NCI-H2227 (cell line): Measurements from ENCODE around the gene DAB2.

Experiments
- DNase-seq: peaks from one replicate; lab custom pipeline; 2025; ENCODE audit not compliant: unreplicated experiment; lab: John Stamatoyannopoulos, UW

DAB2 gene

GRCh38 chr5:39424736-39425637, at the start of gene DAB2:
Gene DAB2, minus strand, starts transcription at chr5:39424980. Its CDS starts 30,660 bp downstream, at chr5:39394320.
- peak; percentile 11 for DNase-seq

DNA sequence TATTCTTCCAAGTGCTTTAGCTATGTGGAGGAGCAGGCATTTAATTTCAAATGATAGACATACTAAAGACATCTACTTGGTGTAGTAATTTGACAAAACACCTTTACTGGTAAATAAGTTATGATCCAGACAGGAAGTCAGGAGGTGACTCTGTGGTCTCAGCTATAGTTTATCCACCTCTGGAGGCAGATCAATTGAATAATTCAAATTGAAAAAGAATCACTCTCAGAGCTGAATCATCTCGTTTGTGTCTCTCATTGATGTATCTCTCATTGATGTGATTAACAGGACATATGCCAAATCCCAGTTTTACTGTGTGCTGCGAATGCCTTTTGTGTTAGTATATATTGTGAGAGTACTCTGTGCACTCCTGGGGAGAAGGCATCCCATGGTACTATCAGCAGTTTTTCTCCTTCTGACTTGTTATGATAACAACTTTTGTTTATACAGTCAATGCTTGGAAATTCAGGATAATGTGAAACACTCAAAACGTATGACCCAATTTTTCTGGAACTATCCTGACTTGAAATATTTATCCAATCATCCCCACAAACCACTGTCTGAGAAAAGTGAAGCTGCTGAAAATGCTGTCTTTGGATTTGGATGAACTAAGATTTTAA, 48.5 kb upstream of the DAB2 start:
- no peak for DNase-seq

DNA sequence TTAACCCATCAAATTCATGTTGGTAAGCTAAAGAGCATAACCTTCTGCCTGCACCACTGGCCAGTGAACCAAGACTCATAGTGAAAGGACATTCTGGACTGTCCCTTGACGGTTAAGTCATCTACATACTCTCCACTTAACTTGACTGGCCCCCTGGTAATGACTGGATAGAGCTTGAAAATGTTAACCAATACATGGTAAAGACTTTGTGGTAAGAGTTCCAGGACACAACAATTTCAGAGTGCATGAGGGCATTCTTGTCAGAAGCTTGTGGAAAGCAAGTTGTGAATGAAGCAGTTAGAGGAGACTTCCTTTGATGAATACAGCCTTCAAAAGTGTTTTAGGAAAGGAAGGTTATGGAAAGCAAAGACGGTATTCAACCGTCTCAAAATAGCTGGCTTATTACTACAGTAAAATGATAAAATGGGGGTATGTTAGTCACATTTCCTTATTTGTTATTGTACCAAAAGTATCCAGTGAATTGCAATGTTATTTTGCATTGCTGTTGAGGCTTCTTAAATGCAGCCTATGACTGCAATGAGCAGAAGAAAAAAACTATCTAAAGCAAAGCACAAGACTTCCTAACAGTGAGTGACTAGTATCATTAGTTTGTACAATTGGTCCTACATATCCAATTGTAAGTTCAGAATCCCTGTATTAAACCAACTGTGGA, 47.2 kb upstream of the DAB2 start:
- no peak for DNase-seq

DNA sequence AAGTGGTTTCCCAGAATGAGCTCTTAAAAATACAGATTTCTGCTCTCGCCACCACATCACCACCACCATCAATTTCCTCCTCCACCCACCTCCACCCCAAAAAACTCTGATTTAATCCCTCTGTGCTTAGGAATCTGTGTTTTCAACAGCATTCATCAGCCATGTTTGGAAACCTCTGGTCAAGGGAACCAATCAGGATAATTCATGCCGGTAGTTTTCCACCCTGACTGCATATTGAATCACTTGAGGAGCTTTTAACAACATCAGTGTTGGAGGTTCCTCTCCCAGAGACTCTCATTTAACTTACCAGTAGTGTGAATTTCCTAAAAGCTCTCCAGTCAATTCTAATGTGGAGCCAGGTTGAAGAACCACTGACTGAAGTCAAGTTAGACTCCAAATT, 46.0 kb upstream of the DAB2 start:
- no peak for DNase-seq

DNA sequence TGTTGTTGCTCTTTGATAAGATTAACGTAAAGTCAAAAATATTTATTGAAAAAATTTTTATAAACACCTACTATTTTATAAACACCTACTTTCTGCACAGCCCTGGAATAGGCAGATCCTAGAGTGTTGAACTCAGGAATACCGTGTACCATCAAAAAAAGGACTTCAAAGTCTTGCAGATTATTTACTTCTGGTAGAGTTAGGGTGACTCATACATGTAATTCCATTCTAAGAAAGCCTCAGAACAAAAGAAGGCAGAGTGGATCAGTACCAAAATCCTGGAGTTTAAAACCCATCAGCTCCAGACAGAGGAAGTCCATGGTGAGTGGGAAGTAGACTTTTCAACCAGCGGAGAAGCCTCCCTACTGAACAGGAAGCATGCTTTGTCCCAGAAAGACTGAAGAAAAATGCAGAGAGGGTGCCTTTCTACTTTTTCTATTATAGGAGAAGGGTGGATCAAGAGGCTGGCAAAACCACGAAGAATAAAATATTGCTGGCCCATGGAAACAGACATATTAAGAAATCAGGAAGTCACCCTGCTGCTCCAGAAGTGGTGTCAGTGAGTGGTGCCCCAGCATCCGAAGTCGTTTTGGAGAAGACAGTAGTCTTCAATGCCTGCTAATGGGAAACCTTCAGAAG, 45.1 kb upstream of the DAB2 start:
- DNase-seq = no peak

GRCh38 chr5:39469176-39469575, 44.4 kb upstream of the DAB2 start:
- no peak for DNase-seq

DNA sequence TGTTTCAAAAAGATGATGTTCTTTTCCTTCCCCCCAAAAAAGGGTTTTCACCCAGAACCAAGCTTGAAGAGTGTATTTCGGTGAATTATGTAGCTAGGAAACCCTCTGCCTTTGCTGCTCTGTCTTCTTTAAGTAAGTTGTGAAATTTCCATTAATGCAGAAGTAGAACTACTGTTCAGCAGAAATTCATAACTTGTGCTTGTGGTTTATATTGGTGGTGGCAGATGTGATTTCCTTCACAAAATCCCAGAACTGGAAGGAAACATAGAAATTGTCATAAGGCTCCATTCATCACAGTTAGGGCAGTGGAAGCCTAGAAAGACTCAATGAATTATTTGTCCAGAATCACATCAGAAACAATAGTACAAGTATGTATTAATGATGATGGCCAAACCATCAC, 42.1 kb upstream of the DAB2 start:
- no peak for DNase-seq

DNA sequence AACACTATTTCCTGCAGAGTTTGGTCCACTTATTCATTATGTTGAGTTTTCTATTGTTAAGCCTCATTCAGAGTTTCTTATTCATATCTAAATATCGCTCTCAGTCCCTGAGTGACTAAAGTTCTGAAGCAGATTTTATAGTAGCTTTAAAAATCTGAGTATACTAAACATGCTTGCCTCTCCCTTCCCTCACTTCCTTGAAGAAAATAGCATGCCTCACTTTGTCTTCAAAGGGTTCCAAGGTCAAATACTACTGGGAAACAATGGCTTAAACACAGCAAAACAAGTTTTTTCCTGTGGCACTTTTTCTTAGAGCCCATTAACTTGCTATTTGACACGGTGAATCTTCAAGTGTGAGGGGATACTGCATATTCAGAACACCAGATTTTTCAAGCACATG, 41.1 kb upstream of the DAB2 start:
- DNase-seq = no peak

- no peak for DNase-seq
These were observed 40.3 kb upstream of the DAB2 start for GRCh38 chr5:39465097-39465496.

DNA sequence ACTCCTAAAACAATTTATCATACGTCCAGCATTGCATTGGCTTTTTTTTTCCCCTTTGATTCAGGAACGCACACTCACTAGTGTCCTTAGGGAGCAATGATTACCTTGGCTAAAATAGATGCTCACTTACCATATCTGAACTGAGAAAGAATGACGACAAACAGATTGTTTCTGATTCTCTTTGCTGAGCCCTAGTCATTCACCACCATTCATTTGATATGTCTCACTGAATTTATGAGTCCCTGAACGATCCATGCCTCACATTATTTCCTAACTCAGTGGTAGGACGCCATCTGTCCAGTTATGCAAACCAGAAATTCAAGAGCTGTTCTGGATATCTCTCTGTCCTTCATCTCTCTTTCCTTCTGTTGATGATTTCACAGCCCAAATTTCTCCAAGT, 39.3 kb upstream of the DAB2 start:
- no peak for DNase-seq

- no peak for DNase-seq
These were observed 37.4 kb upstream of the DAB2 start for GRCh38 chr5:39462211-39462610.

DNA sequence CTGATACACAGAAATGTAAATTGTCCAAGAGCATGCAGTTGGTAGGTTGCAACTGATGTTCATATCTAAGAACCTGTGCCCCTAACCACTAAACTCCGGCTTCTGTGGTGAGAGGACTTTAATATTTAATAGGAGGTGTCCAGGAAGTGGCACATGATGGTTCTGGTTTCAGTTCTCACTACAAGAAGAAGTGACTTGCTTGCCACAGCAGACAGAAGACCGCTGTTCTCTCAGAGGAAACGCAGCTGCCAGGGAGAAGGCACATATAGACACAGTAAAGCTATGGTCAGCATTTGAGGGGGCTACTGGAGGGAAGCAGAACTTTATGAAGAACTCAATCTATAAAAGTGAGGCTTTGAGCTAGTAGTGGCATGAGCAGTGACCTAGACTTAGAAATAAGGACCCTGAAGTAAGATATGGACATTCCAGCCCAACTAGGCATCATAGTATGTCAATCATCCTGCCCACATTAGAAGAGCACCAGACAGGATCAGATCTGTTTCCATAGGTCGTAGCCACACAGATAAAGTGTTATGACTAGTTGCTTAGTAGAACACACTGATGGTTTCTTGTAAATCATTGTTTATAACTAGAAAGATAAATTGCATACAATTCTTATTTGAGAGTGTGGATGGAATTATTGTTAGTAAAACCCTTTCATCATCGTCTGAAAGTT, 36.4 kb upstream of the DAB2 start:
- DNase-seq = no peak

- no peak for DNase-seq
These were observed 35.1 kb upstream of the DAB2 start for GRCh38 chr5:39459907-39460306.

DNA sequence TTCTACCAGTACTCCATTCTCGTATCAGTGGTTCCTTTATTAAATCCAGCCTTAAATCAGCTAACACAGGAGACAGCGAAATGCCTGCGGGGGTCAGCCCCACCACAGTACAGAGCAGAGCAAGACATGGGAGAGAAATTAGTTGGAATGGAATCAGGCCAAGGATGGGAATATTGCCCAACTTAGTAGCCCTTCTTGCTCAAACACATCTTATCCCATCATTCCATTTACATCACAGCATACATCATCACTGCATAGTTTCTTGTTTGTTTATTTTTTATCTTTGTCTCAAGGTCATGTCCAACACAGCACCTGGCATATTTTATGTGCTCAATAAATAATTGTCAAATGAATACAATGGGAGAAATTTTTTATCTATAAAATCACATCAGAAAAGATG, 34.3 kb upstream of the DAB2 start:
- no peak for DNase-seq

DNA sequence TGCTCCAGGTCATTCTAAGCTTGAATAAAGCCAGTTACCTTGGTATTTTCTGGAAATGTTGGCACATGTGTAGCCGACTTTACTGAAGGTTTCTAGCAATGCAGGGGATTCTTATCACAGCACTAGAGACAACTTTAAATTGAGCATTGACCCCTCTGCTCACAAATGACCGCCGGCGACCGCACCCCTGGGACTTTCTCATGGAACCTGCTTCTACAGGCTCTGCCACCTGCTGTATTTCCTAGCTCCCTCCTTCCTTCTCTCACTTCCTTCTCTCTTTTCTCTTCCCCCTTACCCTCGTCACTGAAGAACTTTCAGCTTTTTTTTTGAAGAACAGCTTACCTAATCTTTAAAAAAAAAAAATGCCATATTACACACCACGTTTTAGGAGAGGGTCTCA, 30.9 kb upstream of the DAB2 start:
- no peak for DNase-seq

GRCh38 chr5:39453606-39454005, 28.8 kb upstream of the DAB2 start:
- no peak for DNase-seq

- no peak for DNase-seq
These were observed 28.1 kb upstream of the DAB2 start for GRCh38 chr5:39452846-39453245.

DNA sequence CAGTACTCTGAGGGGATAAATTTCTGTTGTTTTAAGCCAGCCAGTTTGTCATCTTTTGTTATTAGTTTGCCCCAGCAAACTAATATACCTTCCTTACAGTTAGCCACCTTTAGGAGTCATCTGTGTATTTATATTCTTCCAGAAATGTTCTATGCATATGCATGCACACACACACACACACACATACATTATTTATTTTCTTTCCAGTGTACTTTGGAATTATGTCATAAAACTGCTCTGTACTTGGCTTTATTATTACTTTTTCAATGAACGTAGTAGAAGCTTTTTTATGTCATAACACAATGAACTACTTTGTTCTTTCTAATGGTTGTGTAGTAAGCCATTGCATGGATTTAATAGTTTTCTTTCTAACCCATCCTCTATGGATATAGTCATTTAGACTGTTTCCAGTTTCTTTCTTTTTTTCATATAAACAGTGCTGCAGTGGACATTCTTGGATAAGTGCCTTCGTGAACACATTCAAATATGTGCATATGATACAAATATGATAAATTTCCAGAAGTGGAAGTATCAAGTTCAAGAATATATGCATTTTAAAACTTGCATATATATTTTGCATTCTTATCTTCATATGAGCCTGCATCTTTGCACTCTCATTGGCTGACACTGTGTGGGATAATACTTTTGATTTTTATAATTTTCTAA, 26.6 kb upstream of the DAB2 start:
- no peak for DNase-seq

GRCh38 chr5:39450487-39450886, 25.7 kb upstream of the DAB2 start:
- no peak for DNase-seq

DNA sequence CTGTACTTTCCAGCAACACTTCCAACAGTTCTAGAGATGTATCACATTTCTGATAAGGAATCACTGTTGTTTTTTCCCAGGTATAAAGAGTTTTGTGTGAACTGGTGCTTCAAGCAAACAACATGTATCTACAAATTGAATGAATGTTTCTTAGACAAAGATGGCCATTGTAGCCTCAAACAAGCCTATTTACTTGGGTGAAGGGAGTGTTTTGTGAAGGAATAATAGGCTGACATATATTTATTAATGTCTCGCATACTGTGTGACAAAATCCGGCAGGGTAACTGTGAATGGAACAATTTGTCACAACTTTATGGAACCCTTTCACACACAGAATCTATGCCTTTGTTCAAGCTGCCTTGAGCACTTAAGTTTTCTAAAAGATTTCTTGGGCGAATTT, 24.8 kb upstream of the DAB2 start:
- DNase-seq = no peak
